ENCODE results near the gene TTC22.
A peak's percentile ranks its signal among the peaks of the same experiment; 100 is the strongest.

The TTC22 gene

GRCh38 chr1:54800041-54800898 lies 853 bp downstream of the TTC22 start:
- TF ChIP-seq CTCF (conservative IDR thresholded peaks at IDR 0.05; ENCODE audit: low read depth, low read length), result no peak
- no peak for DNase-seq (ENCODE audit: low read depth)
- H3K4me3 ChIP-seq (ENCODE audit: low read depth, low read length), result no peak overlapping the region

GRCh38 chr1:54798769-54799641 lies 2.1 kb downstream of the TTC22 start:
- peak; percentile 64 for DNase-seq (ENCODE audit: low read depth)
- no peak for TF ChIP-seq CTCF (conservative IDR thresholded peaks at IDR 0.05; ENCODE audit: low read depth, low read length)
- no peak overlapping the region for H3K4me3 ChIP-seq (ENCODE audit: low read depth, low read length)

GRCh38 chr1:54798206-54798605 lies 2.9 kb downstream of the TTC22 start:
- H3K4me3 ChIP-seq (ENCODE audit: low read depth, low read length), result no peak overlapping the region
- DNase-seq (ENCODE audit: low read depth), result no peak
- no peak for TF ChIP-seq CTCF (conservative IDR thresholded peaks at IDR 0.05; ENCODE audit: low read depth, low read length)

GRCh38 chr1:54796902-54797301 lies 4.2 kb downstream of the TTC22 start:
- H3K4me3 ChIP-seq (ENCODE audit: low read depth, low read length), result no peak overlapping the region
- no peak for TF ChIP-seq CTCF (conservative IDR thresholded peaks at IDR 0.05; ENCODE audit: low read depth, low read length)
- DNase-seq (ENCODE audit: low read depth), result no peak

GRCh38 chr1:54795841-54796468 lies 5.2 kb downstream of the TTC22 start:
- no peak for DNase-seq (ENCODE audit: low read depth)
- H3K4me3 ChIP-seq (ENCODE audit: low read depth, low read length), result no peak overlapping the region
- TF ChIP-seq CTCF (conservative IDR thresholded peaks at IDR 0.05; ENCODE audit: low read depth, low read length), result no peak

- H3K4me3 ChIP-seq (ENCODE audit: low read depth, low read length), result no peak overlapping the region
- no peak for DNase-seq (ENCODE audit: low read depth)
- TF ChIP-seq CTCF (conservative IDR thresholded peaks at IDR 0.05; ENCODE audit: low read depth, low read length), result peak; percentile 8
Measured at GRCh38 chr1:54795356-54795665, 5.8 kb downstream of the TTC22 start.
